PC-3 (cell line): Measurements from ENCODE around the gene PTGIR. TPM values are rescaled to one million over a fixed set of nuclear protein-coding genes. Genes with fewer than 3 reads are reported as not detected.

Experiments
- ATAC-seq: fragments of 200-7000 bp; cut with Tn5 transposase; 2 replicates; pipeline ENCODE4 v1.9.1; 2020; ENCODE audit warnings: mild to moderate bottlenecking, moderate library complexity
- BruUV-seq: library from RNA; stranded (reverse); fragments of 400-500 nt; replicated peaks from 2 replicates; lab custom pipeline; 2021; lab: Mats Ljungman, UMichigan
- CTCF ChIA-PET: fragments of 300-600 bp; sonication (Branson Sonifier 250); formaldehyde crosslinking; loops from one replicate; lab custom pipeline; 2022; ENCODE audit warnings: antibody characterized with exemption; lab: Charles Lee
- POLR2A ChIA-PET: fragments of 300-600 bp; sonication (Branson Sonifier 250); formaldehyde crosslinking; loops from one replicate; lab custom pipeline; 2022; ENCODE audit warnings: antibody characterized with exemption; ENCODE audit not compliant: unreplicated experiment; lab: Charles Lee
- DNase-seq: peaks from one replicate; pipeline ENCODE4 v3.0.0-alpha.2; 2015
- H2AFZ ChIP-seq: fragments of 300-600 bp; sonication (generic); 2 replicates; pipeline ENCODE4 v1.6.0; 2016; ENCODE audit warnings: antibody characterized with exemption, low read length
- H3F3A ChIP-seq: fragments of 300-600 bp; sonication (generic); one replicate; pipeline ENCODE4 v1.6.0; 2017; ENCODE audit warnings: antibody characterized with exemption, low read length, control low read depth, mild to moderate bottlenecking; ENCODE audit not compliant: unreplicated experiment
- H3K27ac ChIP-seq: fragments of 300-600 bp; sonication (generic); 2 replicates; pipeline ENCODE4 v1.5.1; 2016; ENCODE audit warnings: mild to moderate bottlenecking, low read length
- H3K27me3 ChIP-seq: fragments of 300-600 bp; sonication (generic); 2 replicates; pipeline ENCODE4 v1.6.1; 2016; ENCODE audit warnings: low read length, mixed read lengths
- H3K36me3 ChIP-seq: fragments of 300-600 bp; sonication (generic); 2 replicates; pipeline ENCODE4 v1.6.1; 2016; ENCODE audit warnings: low read depth, mixed run types, low read length, mixed read lengths
- H3K4me1 ChIP-seq: fragments of 300-600 bp; sonication (generic); 2 replicates; pipeline ENCODE4 v1.5.1; 2016; ENCODE audit warnings: low read length; ENCODE audit not compliant: insufficient read depth
- H3K4me2 ChIP-seq: fragments of 300-600 bp; sonication (generic); 2 replicates; pipeline ENCODE4 v1.6.0; 2016; ENCODE audit warnings: low read length
- H3K4me3 ChIP-seq: fragments of 300-600 bp; sonication (generic); 2 replicates; pipeline ENCODE4 v1.5.1; 2016; ENCODE audit warnings: mild to moderate bottlenecking, low read length, mixed read lengths
- H3K79me2 ChIP-seq: fragments of 300-600 bp; sonication (generic); 2 replicates; pipeline ENCODE4 v1.6.1; 2017; ENCODE audit warnings: low read length, mixed read lengths
- H3K9ac ChIP-seq: fragments of 300-600 bp; sonication (generic); 2 replicates; pipeline ENCODE4 v1.6.0; 2016; ENCODE audit warnings: mild to moderate bottlenecking, low read length
- H3K9me2 ChIP-seq: fragments of 300-600 bp; sonication (generic); replicated peaks from 2 replicates; pipeline ENCODE4 v1.6.1; 2016; ENCODE audit warnings: mixed run types, low read length, mixed read lengths
- H3K9me3 ChIP-seq: fragments of 300-600 bp; sonication (generic); 2 replicates; pipeline ENCODE4 v1.6.1; 2016; ENCODE audit warnings: low read length, mixed read lengths
- H4K20me1 ChIP-seq: fragments of 300-600 bp; sonication (generic); 2 replicates; pipeline ENCODE4 v1.6.1; 2016; ENCODE audit warnings: low read length, mixed read lengths
- CTCF ChIP-seq: fragments of 300-600 bp; sonication (generic); conservative IDR thresholded peaks from 2 replicates; pipeline ENCODE4 v1.5.1; 2017; ENCODE audit warnings: antibody characterized with exemption, low read depth, mild to moderate bottlenecking, low read length
- EZH2 ChIP-seq: fragments of 300-600 bp; sonication (generic); IDR thresholded peaks from one replicate; pipeline ENCODE4 v1.6.1; 2017; ENCODE audit warnings: antibody characterized with exemption, mild to moderate bottlenecking, low read length; ENCODE audit not compliant: unreplicated experiment
- EZH2phosphoT487 ChIP-seq: fragments of 300-600 bp; sonication (generic); IDR thresholded peaks from 2 replicates; pipeline ENCODE4 v1.6.1; 2018; ENCODE audit warnings: mild to moderate bottlenecking, antibody characterized with exemption, low read length, borderline replicate concordance
- intact Hi-C: fragments of 100-400 bp; cut with micrococcal nuclease; formaldehyde crosslinking; loops from 2 replicates; pipeline ENCODE4 v1.9.0; 2023
- total RNA-seq: library from RNA; depleted of rRNA; stranded (reverse); fragments of >200 nt; gene quantifications from 2 replicates; pipeline ENCODE4 v1.2.3, GENCODE V29; 2014

PTGIR gene
- total RNA-seq, 1 experiment from 2014 or later: not detected

GRCh38 chr19:46578450-46578849 lies 46.4 kb downstream of the PTGIR start:
- no peak for ATAC-seq
- no TSS peak for BruUV-seq
- no peaks in the 10 kb centered on the region for H3K9me3 ChIP-seq

DNA sequence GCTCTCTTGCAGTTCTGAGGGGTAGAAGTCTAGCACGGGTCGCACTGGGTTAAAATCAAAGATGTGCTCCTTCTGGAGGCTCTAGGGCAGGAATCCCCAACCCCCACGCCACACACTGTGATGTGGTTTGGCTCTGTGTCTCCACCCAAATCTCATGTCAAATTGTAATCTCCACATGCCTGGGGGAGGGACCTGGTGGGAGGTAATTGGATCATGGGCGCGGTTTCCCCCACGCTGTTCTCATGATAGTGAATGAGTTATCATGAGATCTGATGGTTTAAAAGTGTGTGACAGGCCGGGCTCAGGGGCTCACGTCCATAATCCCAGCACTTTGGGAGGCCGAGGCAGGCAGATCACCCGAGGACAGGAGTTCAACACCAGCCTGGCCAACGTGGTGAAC lies 50.4 kb downstream of the PTGIR start:
- H4K20me1 ChIP-seq: no peaks in the 10 kb centered on the region
- DNase-seq (no peak), ATAC-seq (no peak)
- BruUV-seq: no TSS peak
- no peaks in the 10 kb centered on the region for H3K36me3 ChIP-seq
- no peak overlapping the region for H3K27ac ChIP-seq
- POLR2A ChIA-PET: no interaction called here
- H3K27me3 ChIP-seq: no peaks in the 10 kb centered on the region
- no peaks in the 10 kb centered on the region for H3K9me2 ChIP-seq
- no peak overlapping the region for H3K9ac ChIP-seq
- intact Hi-C loops: no loop called here
- no peak overlapping the region for H3K4me3 ChIP-seq
- H3K4me1 ChIP-seq: no peaks in the 10 kb centered on the region
- CTCF ChIA-PET: interaction anchor here (0.6 kb wide), 1 partner anchor 9 kb away, joined by 4 read pairs; no protein-coding TSS in a partner anchor
- H3F3A ChIP-seq: no peaks in the 10 kb centered on the region
- no peak overlapping the region for H3K4me2 ChIP-seq
- no peaks in the 10 kb centered on the region for H3K79me2 ChIP-seq
- H3K9me3 ChIP-seq: no peaks in the 10 kb centered on the region
- TF ChIP-seq EZH2phosphoT487 (no peak), CTCF (no peak), EZH2 (no peak)
- no peak overlapping the region for H2AFZ ChIP-seq

More at GRCh38 chr19:46578450-46578849, 46.4 kb downstream of the PTGIR start:
- no peaks in the 10 kb centered on the region for H3K4me1 ChIP-seq
- no peak overlapping the region for H3K4me2 ChIP-seq
- H3F3A ChIP-seq: no peaks in the 10 kb centered on the region
- DNase-seq: no peak
- no peak overlapping the region for H3K27ac ChIP-seq
- POLR2A ChIA-PET: no interaction called here
- no peaks in the 10 kb centered on the region for H4K20me1 ChIP-seq
- H3K79me2 ChIP-seq: no peaks in the 10 kb centered on the region
- H3K4me3 ChIP-seq: no peak overlapping the region
- H3K27me3 ChIP-seq: no peaks in the 10 kb centered on the region
- H2AFZ ChIP-seq: no peak overlapping the region
- intact Hi-C loops: no loop called here
- no peaks in the 10 kb centered on the region for H3K36me3 ChIP-seq
- no peak overlapping the region for H3K9ac ChIP-seq
- TF ChIP-seq CTCF (no peak), EZH2phosphoT487 (no peak), EZH2 (no peak)
- no peaks in the 10 kb centered on the region for H3K9me2 ChIP-seq
- CTCF ChIA-PET: no interaction called here

GRCh38 chr19:46573679-46574498 lies 51.0 kb downstream of the PTGIR start:
- no peaks in the 10 kb centered on the region for H3F3A ChIP-seq
- no peak overlapping the region for H3K4me2 ChIP-seq
- no peak overlapping the region for H3K4me3 ChIP-seq
- POLR2A ChIA-PET: no interaction called here
- H3K36me3 ChIP-seq: no peaks in the 10 kb centered on the region
- no peaks in the 10 kb centered on the region for H3K9me3 ChIP-seq
- H2AFZ ChIP-seq: no peak overlapping the region
- H4K20me1 ChIP-seq: no peaks in the 10 kb centered on the region
- H3K4me1 ChIP-seq: no peaks in the 10 kb centered on the region
- H3K9me2 ChIP-seq: no peaks in the 10 kb centered on the region
- no peak overlapping the region for H3K27ac ChIP-seq
- DNase-seq (no peak), ATAC-seq (no peak)
- no peaks in the 10 kb centered on the region for H3K79me2 ChIP-seq
- intact Hi-C loops: no loop called here
- no TSS peak for BruUV-seq
- CTCF ChIA-PET: interaction anchor here (0.6 kb wide), 1 partner anchor 10 kb away, joined by 4 read pairs; no protein-coding TSS in a partner anchor
- TF ChIP-seq EZH2 (no peak), EZH2phosphoT487 (no peak), CTCF (no peak)
- H3K9ac ChIP-seq: no peak overlapping the region
- H3K27me3 ChIP-seq: no peaks in the 10 kb centered on the region
